Renal cortex interstitium (tissue), 11 donors: ENCODE measurements around the gene CEBPG. TPM values are rescaled to one million over a fixed set of nuclear protein-coding genes. Genes with fewer than 3 reads are reported as not detected.

Source experiments
- DNase-seq, 11 donors: peaks; one replicate each; pipeline ENCODE4 v3.0.0-alpha.2; 2013; ENCODE audit warnings: low read depth in 9 of 11, low spot score in 4 of 11; ENCODE audit errors: extremely low read depth in 1 of 11
- polyA plus RNA-seq, 3 donors: library from polyadenylated mRNA; unstranded; fragments of 120-200 nt; gene quantifications; one replicate each; pipeline ENCODE4 v1.2.1, GENCODE V29; 2013; ENCODE audit not compliant: insufficient read length in 3 of 3

Gene CEBPG
- polyA plus RNA-seq, 3 donors, result 17.5 to 23.7 (median 23.3) TPM

DNA sequence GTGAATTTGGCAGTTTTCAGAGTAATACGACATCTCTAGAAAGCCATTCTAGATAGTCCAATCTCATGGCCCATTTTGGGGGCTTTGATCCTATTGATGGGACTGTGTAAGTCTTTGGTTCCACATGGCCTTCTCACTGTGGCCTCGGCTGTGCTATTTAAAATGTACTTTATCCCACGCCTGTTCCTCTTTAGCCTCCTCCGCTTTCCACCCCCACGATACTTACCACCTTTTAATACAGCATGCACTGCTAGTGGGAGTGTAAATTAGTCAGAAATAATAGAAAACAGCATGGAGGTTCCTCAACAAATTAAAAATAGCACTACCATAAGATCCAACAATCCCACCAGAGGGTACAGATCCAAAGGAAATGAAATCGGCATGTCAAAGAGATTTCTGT lies 28.3 kb upstream of the CEBPG start:
- no peak for DNase-seq

DNA sequence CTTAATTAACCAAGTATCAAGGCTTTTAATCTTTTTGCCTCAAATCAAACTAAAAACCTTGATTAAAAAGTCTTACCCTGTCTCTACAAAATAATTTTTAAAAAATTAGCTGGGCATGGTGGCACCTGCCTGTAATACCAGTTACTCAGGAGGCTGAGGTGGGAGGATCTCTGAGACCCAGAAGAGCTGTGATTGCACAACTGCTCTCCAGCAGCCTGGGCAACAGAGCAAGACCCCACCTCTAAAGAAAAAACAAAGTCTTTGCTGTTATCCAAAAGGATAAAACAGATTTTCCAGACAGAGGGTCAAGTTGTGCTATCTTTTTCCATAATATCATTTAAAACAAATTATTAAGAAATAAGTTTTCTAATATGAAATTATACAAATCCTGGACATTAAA lies 26.8 kb upstream of the CEBPG start:
- no peak for DNase-seq

DNA sequence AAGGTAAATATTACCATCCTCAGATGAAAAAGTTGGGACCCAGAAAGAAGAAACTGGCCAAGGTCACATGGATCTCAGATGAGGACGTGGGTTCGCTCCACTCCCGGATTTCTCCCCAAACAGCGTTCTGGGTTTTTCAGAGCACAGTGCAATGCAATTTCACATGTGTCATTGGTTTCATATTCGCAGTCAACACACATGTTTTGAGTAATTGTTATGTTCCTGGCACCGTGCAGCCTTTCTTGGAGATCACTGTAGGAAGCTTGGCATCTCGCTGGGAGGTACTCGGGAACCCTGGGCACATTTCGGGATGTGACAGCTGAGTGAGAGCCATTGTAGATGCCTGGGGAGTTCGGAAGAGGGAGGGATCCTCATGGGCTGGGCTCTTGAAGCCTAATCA lies 26.2 kb upstream of the CEBPG start:
- DNase-seq, result no peak

DNA sequence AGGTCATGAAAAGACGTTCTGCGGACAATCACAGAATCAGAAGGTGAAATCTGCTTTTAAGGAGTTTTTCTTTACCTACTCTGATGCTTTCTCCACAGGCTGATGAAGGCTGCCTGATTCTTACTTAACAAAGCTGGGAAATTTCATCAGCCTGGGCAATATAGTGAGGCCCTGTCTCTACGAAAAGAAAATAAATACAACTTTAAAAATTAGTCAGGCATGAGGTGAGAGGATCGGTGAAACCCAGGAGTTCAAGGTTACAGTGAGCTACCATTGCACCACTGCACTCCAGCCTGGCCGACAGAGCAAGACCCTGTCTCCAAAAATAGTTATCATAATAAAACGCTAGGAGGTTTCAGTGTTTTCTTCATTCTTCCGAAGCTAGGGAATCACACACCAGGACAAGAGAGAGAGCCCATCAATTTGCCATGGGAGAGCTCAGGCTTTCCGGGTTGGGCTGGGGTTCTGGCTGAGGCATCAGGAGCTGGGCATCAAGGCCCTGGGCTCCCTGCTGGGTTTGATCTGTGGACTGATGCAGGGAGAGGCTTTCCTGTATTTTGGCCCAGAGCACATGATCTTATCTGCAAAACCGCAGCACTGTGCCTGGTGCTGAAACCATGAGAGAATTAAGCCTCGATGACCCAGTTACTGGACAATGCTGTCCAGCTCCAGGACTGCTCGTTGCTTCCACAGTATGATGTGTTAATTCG lies 25.1 kb upstream of the CEBPG start:
- DNase-seq, result no peak

DNA sequence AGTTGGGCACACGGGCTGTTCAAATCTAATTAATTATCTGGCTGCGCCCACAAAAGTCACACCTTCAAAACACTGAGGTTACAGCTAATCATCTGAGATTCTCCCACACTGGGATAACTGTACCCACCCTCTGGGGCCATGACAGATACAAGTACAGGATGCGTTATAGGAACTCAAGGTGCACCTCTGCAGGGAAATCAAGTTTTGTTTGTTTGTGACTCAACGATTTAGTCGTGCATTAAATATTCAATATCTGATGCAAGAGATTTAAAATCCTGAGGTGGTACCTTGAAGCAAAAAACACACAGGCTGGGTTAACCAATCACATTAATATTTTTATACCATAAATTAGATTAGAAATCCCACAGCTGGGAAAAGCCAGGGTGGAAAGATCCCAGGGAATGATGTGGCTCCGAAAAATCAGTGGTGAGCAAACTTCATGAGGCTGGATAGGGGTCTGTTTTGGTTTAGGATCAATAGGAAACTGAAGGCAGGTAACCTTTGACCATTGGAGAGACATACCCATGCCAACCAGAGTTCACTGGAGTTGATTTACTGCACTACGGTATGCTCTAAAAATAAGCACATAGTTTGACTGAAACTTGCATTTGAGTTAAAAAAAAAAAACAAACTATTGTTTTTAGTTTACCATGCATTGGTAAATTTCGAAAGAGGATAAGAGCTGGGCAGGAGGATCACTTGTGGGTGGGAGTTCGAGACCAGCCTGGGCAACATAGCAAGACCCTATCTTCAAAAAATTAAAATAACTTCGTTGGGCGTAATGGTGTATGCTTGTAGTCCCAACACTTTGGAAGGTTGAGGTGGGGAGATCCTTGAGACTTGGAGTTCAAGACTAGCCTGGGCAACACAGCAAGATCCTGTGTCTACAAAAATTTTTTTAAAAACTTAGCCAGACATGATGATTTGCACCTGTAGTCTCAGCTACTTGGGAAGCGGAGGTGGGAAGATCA lies 23.9 kb upstream of the CEBPG start:
- DNase-seq, result no peak

DNA sequence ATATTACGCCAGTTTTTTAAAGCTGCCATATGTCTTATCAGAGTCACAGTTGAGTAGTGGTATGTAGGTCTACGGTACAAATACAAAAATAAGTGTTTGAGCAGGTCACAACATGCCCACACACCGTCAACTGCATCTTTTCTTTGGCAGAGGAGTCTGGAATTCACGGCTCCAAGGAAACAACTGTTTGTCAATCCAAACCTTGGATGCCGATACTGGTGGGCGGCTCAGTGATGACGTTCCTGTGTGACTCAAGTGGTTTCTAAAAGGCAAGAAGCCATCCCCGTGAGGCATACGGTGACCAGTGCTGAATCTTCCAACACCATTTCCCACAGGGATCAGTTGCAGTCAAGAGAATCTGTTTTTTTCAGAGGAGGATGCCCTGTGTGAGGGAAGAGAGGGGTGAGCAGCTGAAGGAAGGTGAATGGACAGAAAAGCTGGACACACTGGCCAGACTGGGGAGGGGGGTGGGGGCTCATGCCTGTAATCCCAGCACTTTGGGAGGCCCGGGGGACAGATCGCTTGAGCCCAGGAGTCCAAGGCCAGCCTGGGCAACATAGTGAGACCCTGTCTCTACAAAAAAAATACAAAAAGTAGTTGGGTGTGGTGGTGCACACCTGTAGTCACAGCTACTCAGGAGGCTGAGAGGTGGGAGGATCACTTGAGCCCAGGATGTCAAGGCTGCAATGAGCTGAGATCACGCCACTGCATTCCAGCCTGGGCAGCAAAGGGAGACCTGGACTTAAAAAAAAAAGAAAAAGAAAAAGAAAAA lies 22.8 kb upstream of the CEBPG start:
- DNase-seq, result no peak

DNA sequence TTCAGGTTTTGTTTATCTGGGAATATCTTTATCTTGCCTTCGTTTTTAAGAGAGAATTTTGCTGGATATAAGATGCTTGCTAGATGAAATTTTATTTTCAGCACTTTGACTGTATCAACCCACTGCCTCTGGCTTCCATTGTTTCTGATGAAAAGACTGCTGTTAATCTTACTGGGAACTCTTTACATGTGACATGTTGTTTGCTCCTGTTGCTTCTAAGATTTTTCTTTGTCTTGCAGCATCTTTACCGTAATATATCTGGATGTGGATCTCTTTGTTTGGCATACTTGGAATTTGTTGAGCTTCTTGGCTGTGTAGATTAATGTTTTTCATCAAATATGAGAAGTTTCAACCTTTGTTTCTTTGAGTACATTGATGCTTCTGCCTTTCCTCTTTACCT lies 18.0 kb upstream of the CEBPG start:
- no peak for DNase-seq

DNA sequence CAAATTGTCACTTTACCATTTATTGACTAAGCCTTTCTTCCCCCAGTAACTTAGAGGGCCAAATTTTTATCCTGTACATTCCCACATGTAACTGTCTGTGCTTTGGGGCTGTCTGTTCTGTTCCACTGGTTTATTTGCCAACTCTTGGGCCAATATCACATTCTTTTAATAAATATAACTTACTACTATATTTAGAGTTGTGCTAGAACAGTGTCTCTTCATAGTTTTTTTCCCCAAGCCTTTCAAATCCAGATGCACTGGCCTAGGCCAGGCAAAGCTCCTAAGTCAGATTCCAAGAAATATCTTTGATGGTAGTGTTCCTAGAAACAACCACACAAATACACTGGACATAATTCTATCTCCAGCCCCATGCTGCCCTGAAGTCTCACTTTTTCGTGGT lies 16.0 kb upstream of the CEBPG start:
- DNase-seq, result no peak

DNA sequence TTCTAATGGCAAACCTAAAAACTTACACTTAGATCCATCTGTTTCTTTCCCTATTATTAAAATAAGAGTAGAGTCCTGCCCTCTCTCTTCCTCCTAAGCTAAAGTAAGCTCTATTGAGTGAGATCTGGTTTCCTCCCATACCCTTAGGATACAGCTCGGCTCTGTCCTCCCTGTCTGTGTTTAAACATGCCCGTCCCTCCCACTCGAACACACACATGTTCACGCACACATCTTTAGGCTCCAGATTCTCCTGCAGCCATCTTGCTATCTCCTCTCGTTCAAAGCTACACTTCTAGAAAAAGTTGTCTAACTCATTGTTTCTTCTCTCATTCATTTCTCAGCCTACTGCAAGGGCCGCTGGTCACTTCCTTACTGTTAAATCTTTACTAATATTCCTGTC lies 15.1 kb upstream of the CEBPG start:
- DNase-seq, result no peak

DNA sequence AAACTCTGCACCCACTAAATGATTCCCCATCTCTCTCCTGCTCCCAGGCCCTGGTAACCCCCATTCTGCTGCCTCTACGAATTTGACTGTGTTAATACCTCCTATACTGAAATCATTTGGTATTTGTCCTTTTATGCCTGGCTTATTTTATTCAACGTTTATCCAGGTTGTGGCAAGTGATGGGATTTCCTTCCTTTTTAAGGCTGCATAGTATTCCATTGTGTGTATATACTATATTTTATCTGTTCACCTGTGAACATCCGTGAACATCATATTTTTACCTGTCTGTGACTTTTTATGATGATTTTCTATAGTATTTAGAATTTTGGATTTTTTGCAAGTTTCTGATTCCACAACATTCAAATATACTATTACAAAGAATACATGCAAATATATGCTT lies 13.9 kb upstream of the CEBPG start:
- no peak for DNase-seq

DNA sequence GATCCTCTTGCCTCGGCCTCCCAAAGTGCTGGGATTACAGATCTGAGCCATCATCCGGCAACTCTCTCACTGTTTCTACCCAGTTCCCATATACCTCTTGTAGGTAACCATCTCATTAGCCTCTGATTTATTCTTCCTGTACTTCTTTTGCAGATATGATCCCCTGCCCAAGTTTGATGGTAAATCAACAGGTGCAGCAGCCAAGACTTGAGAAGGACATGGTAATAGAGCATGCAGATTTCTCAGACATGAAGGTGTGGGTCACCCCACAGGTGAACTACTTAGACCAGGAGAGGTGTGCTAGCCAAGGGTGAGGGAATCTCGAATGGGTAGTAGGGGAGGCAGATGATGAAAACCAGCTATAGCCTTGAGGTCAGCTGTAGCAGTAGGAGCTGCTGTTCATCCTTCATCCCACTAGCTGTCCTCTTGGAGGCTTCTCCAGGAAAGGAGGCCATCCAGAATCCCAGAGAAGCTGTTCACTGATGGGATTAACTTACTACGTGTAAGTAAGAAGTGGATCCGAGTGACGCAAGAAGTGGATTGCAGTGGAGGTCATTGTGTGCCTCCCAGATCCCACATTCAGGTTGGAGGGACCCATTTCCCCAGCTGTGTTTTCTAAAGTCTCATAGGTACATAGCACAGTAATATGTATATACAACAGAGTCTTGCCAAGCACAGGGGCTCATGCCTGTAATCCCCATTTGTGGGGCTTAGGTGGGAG lies 10.8 kb upstream of the CEBPG start:
- DNase-seq, result no peak

DNA sequence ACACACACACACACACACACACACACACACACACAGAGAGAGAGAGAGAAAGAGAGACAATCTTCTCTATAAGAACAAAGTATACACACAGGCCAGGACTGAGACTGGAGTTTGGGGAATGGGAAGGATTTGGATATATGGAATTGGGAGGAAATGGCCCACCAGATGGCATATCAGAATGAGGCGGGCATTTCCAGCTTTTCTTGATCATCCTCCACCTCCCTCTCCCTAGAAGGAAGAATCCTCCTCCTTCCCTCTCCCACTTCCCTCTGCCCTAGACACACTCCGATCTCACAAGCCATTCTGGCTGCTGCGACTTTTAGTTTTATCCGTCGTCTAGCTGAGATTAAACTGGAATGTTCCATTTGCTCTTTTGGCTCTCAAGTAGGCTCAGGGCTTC lies 10.0 kb upstream of the CEBPG start:
- no peak for DNase-seq

DNA sequence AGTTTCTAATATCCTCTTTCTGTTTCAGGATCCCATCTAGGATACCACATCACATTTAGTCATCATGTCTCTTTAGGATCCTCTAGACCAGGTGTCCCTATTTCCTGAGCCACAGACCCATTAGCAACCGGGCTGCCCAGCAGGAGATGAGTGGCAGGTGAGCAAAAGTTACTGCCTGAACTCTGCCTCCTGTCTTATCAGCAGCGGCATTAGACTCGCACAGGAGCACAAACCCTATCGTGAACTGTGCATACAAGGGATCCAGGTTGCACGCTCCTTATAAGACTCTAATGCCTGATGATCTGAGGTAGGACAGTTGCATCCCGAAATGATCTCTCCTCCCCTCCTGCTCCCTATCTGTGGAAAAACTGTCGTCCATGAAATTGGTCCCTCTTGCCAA lies 7.8 kb upstream of the CEBPG start:
- no peak for DNase-seq

DNA sequence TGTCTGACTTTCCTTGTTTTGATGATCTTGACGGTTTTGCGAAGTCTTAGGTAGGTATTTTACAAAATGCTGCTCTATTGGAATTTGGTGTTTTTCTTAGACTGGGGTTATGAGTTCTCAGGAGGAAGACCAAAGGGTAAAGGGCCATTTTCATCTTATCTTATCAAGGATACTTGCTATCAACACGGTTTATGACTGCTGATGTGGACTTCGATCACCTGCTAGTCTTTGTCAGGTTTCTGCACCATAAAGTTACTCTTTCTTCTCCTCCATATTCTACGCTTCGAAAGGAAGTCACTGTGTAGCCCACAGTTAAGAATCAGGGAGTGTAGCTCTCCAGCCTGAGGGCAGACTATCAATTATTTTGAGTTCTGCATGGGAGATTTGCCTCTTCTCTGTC lies 7.4 kb upstream of the CEBPG start:
- no peak for DNase-seq

DNA sequence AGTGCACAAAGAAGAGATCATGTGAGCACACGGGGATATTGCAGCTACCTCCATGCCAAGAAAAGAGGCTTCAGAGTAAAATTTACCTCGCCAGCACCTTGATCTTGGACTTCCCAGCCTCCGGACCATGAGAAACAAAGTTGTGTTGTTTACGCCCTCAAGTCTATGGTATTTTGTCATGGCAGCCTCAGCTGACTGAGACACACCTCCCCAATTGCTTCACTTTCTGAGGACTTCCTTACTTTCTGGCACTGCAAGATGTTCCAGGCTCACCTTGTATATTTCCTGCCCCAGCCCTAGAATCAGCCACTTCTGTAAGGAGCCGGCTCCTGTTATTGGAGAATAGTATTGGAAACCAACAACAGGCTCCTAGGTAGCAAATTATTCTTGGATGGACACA lies 6.6 kb upstream of the CEBPG start:
- no peak for DNase-seq

DNA sequence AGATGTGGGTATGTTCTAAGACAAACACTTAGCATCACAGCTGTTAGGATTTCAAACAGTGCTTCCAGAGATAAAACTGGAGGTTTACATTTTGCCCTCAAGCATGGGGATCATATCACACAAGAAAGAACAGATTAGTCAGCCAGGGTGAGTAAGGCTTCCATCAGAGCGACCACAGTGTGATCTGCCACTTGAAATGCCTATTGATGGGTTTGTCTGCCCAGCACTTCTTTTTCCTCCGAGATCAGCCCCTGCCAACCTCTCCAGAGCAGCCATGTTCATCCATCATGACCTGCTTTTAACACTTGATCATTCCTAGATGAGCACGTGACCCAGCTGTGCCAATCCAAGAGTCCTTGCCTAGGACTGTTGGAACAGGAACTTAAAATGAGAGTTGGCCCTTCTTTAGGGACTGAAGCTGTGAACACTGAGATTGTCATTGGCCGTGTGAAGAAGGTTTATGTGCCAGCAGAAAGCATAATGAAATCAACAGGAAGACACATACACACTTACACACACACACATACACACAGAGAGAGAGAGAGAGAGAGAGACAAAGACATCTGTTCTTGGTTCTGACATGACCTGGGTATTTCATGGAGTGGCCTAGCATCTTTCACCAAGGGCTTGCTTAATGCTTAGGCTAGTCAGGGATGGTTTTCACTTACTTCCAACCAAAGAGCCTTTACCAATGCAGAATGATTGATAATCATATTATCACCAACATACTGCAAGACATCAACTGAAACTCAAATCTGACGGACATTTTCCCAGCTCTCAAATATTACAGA lies 5.2 kb upstream of the CEBPG start:
- DNase-seq, result no peak

DNA sequence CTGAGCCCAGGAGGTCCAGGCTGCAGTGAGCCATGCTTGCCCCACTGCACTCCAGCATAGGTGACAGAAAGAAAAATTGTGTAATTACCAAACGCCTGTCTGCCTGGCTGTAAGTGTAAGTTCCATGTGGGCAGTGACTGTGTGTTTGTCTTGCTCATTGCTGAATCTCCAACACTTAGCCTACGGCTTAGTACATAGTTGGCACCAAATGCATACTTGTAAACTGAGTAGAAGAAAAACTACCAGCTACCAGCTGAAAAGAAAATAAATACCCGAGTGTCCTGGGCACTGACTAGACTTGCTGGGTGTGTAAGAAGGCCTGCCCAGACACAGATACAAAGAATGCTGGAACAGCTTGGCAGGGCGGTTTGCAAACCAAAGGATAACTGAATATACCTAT lies 2.7 kb upstream of the CEBPG start:
- DNase-seq, result no peak

DNA sequence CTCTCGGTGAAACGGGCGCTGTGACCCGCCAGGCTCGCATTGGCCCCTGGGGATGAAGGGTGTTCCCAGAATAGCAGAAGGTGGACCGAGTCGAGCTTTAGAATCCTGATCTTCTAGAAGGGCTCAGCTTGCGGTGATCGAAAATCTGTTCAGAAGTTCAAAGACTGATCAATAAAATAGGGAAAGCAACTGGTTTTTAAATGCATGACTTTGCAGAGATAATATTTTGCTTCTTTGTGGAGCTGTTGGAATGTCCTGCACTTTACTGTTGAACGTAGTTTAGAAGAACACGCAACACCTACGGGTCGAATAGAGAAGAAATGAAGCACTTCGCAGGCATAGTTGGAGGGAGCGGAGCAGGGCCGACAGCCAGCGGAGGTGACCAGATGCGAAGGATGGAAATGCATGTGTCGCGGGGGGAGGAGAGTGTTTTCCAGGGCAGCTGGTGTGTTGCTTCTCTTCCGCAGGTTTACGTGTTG lies 766 bp downstream of the CEBPG start:
- peak in 3 of 11 donors; percentile 23 to 51 (median 28) for DNase-seq
